ENCODE data around the gene ZNF428.

Gene ZNF428

GRCh38 chr19:43584484-43584883, 34.9 kb downstream of the ZNF428 start:
- H3K4me1 ChIP-seq (ENCODE audit: insufficient read depth, low read length): no peaks in the 10 kb centered on the region; the same call in 1 of the 2 replicates
- no peak overlapping the region for H3K9ac ChIP-seq (ENCODE audit: low read depth, low read length)
- peaks cover 6% of the 10 kb centered on the region; the same call in 1 of the 2 replicates for H3K36me3 ChIP-seq (ENCODE audit: insufficient read depth, low read depth, low read length)
- H3K9me3 ChIP-seq (ENCODE audit: insufficient read depth, low read depth, low read length): no peaks in the 10 kb centered on the region
- H3K27ac ChIP-seq (ENCODE audit: low read length): no peak overlapping the region
- no peaks in the 10 kb centered on the region for H3K27me3 ChIP-seq (ENCODE audit: insufficient read depth, low read length)
- H3K4me3 ChIP-seq (ENCODE audit: low read length): no peak overlapping the region

GRCh38 chr19:43582495-43582894, 36.9 kb downstream of the ZNF428 start:
- H3K36me3 ChIP-seq (ENCODE audit: insufficient read depth, low read depth, low read length): peaks cover 6% of the 10 kb centered on the region; the same call in 1 of the 2 replicates
- no peak overlapping the region for H3K4me3 ChIP-seq (ENCODE audit: low read length)
- no peaks in the 10 kb centered on the region; the same call in 1 of the 2 replicates for H3K4me1 ChIP-seq (ENCODE audit: insufficient read depth, low read length)
- H3K27me3 ChIP-seq (ENCODE audit: insufficient read depth, low read length): no peaks in the 10 kb centered on the region
- H3K9me3 ChIP-seq (ENCODE audit: insufficient read depth, low read depth, low read length): no peaks in the 10 kb centered on the region
- H3K27ac ChIP-seq (ENCODE audit: low read length): no peak overlapping the region
- no peak overlapping the region for H3K9ac ChIP-seq (ENCODE audit: low read depth, low read length)

GRCh38 chr19:43581467-43581866, 38.0 kb downstream of the ZNF428 start:
- H3K4me3 ChIP-seq (ENCODE audit: low read length): peak overlapping the region; percentile 81; the same call in 1 of the 2 replicates

GRCh38 chr19:43578787-43579186, 40.6 kb downstream of the ZNF428 start:
- Histone ChIP-seq H3K4me1 (ENCODE audit: insufficient read depth, low read length) (peaks cover 3% of the 10 kb centered on the region; the same call in 1 of the 2 replicates), H3K27me3 (ENCODE audit: insufficient read depth, low read length) (no peaks in the 10 kb centered on the region), H3K36me3 (ENCODE audit: insufficient read depth, low read depth, low read length) (no peaks in the 10 kb centered on the region), H3K9ac (ENCODE audit: low read depth, low read length) (no peak overlapping the region), H3K27ac (ENCODE audit: low read length) (no peak overlapping the region), H3K4me3 (ENCODE audit: low read length) (no peak overlapping the region), H3K9me3 (ENCODE audit: insufficient read depth, low read depth, low read length) (no peaks in the 10 kb centered on the region)

More at GRCh38 chr19:43581467-43581866, 38.0 kb downstream of the ZNF428 start:
- Histone ChIP-seq H3K27ac (ENCODE audit: low read length) (no peak overlapping the region), H3K9me3 (ENCODE audit: insufficient read depth, low read depth, low read length) (no peaks in the 10 kb centered on the region), H3K4me1 (ENCODE audit: insufficient read depth, low read length) (no peaks in the 10 kb centered on the region; the same call in 1 of the 2 replicates), H3K9ac (ENCODE audit: low read depth, low read length) (peak overlapping the region; percentile 93; the same call in 1 of the 2 replicates), H3K36me3 (ENCODE audit: insufficient read depth, low read depth, low read length) (peaks cover 3% of the 10 kb centered on the region; the same call in 1 of the 2 replicates), H3K27me3 (ENCODE audit: insufficient read depth, low read length) (no peaks in the 10 kb centered on the region)

- no peaks in the 10 kb centered on the region for H3K9me3 ChIP-seq (ENCODE audit: insufficient read depth, low read depth, low read length)
- H3K4me1 ChIP-seq (ENCODE audit: insufficient read depth, low read length): peaks cover 3% of the 10 kb centered on the region; the same call in 1 of the 2 replicates
- peak overlapping the region; percentile 79 for H3K27ac ChIP-seq (ENCODE audit: low read length)
- peak overlapping the region; percentile 100 for H3K4me3 ChIP-seq (ENCODE audit: low read length)
- H3K36me3 ChIP-seq (ENCODE audit: insufficient read depth, low read depth, low read length): 0 out of 2 replicates have a peak, but pooled peaks cover 11% of the 10 kb centered on the region
- H3K9ac ChIP-seq (ENCODE audit: low read depth, low read length): peak overlapping the region; percentile 79; the same call in 1 of the 2 replicates
- H3K27me3 ChIP-seq (ENCODE audit: insufficient read depth, low read length): no peaks in the 10 kb centered on the region
These were observed 43.2 kb downstream of the ZNF428 start for GRCh38 chr19:43575955-43576878.

GRCh38 chr19:43575156-43575950, 44.1 kb downstream of the ZNF428 start, which contains the start of the genes PINLYP and XRCC1:
Gene PINLYP (plus strand): TSS chr19:43575801. CDS start chr19:43577192, 1,391 bp downstream.
Gene XRCC1 (minus strand): TSS chr19:43575527. CDS start chr19:43575458, 69 bp downstream.
- peaks cover 3% of the 10 kb centered on the region; the same call in 1 of the 2 replicates for H3K4me1 ChIP-seq (ENCODE audit: insufficient read depth, low read length)
- H3K27ac ChIP-seq (ENCODE audit: low read length): peak within 1 kb of the TSS; percentile 81
- H3K4me3 ChIP-seq (ENCODE audit: low read length): peak within 1 kb of the TSS; percentile 100
- 0 out of 2 replicates have a peak, but pooled peaks cover 11% of the 10 kb centered on the region for H3K36me3 ChIP-seq (ENCODE audit: insufficient read depth, low read depth, low read length)
- H3K9me3 ChIP-seq (ENCODE audit: insufficient read depth, low read depth, low read length): no peaks in the 10 kb centered on the region
- no peaks in the 10 kb centered on the region for H3K27me3 ChIP-seq (ENCODE audit: insufficient read depth, low read length)
- H3K9ac ChIP-seq (ENCODE audit: low read depth, low read length): peak within 1 kb of the TSS; percentile 98

- Histone ChIP-seq H3K4me1 (ENCODE audit: insufficient read depth, low read length) (peaks cover 9% of the 10 kb centered on the region), H3K27me3 (ENCODE audit: insufficient read depth, low read length) (no peaks in the 10 kb centered on the region), H3K4me3 (ENCODE audit: low read length) (peak overlapping the region; percentile 100), H3K9ac (ENCODE audit: low read depth, low read length) (peak overlapping the region; percentile 98), H3K9me3 (ENCODE audit: insufficient read depth, low read depth, low read length) (no peaks in the 10 kb centered on the region), H3K27ac (ENCODE audit: low read length) (no peak overlapping the region), H3K36me3 (ENCODE audit: insufficient read depth, low read depth, low read length) (0 out of 2 replicates have a peak, but pooled peaks cover 11% of the 10 kb centered on the region)
These were observed 44.8 kb downstream of the ZNF428 start for GRCh38 chr19:43574424-43575155.

GRCh38 chr19:43572171-43572588, 47.2 kb downstream of the ZNF428 start:
- Histone ChIP-seq H3K4me1 (ENCODE audit: insufficient read depth, low read length) (peaks cover 9% of the 10 kb centered on the region), H3K27ac (ENCODE audit: low read length) (no peak overlapping the region), H3K9ac (ENCODE audit: low read depth, low read length) (no peak overlapping the region), H3K4me3 (ENCODE audit: low read length) (no peak overlapping the region), H3K36me3 (ENCODE audit: insufficient read depth, low read depth, low read length) (0 out of 2 replicates have a peak, but pooled peaks cover 11% of the 10 kb centered on the region), H3K27me3 (ENCODE audit: insufficient read depth, low read length) (no peaks in the 10 kb centered on the region), H3K9me3 (ENCODE audit: insufficient read depth, low read depth, low read length) (no peaks in the 10 kb centered on the region)

GRCh38 chr19:43570174-43570791, 49.1 kb downstream of the ZNF428 start:
- no peak overlapping the region for H3K27ac ChIP-seq (ENCODE audit: low read length)
- peak overlapping the region; percentile 43; the same call in 1 of the 2 replicates for H3K9ac ChIP-seq (ENCODE audit: low read depth, low read length)
- no peaks in the 10 kb centered on the region for H3K27me3 ChIP-seq (ENCODE audit: insufficient read depth, low read length)
- H3K4me1 ChIP-seq (ENCODE audit: insufficient read depth, low read length): peaks cover 9% of the 10 kb centered on the region
- H3K36me3 ChIP-seq (ENCODE audit: insufficient read depth, low read depth, low read length): 0 out of 2 replicates have a peak, but pooled peaks cover 11% of the 10 kb centered on the region
- H3K4me3 ChIP-seq (ENCODE audit: low read length): peak overlapping the region; percentile 21; the same call in 1 of the 2 replicates
- H3K9me3 ChIP-seq (ENCODE audit: insufficient read depth, low read depth, low read length): no peaks in the 10 kb centered on the region

- Histone ChIP-seq H3K36me3 (ENCODE audit: insufficient read depth, low read depth, low read length) (0 out of 2 replicates have a peak, but pooled peaks cover 11% of the 10 kb centered on the region), H3K4me3 (ENCODE audit: low read length) (no peak overlapping the region; the same call in 1 of the 2 replicates)
These were observed 49.8 kb downstream of the ZNF428 start for GRCh38 chr19:43569657-43570056.

More at GRCh38 chr19:43569657-43570056, 49.8 kb downstream of the ZNF428 start:
- Histone ChIP-seq H3K9ac (ENCODE audit: low read depth, low read length) (peak overlapping the region; percentile 43; the same call in 1 of the 2 replicates), H3K4me1 (ENCODE audit: insufficient read depth, low read length) (peaks cover 7% of the 10 kb centered on the region), H3K9me3 (ENCODE audit: insufficient read depth, low read depth, low read length) (no peaks in the 10 kb centered on the region), H3K27ac (ENCODE audit: low read length) (no peak overlapping the region), H3K27me3 (ENCODE audit: insufficient read depth, low read length) (no peaks in the 10 kb centered on the region)

Data from iPS-20b (cell line).